HepG2 (cell line): ENCODE measurements around the gene IMMP1L. TPM values are rescaled to one million over a fixed set of nuclear protein-coding genes. Genes with fewer than 3 reads are reported as not detected.
A peak's percentile ranks its signal among the peaks of the same experiment; 100 is the strongest.

Experiments
- HDAC1 ChIP-seq: sonication (generic); formaldehyde crosslinking; IDR thresholded peaks from 2 replicates; pipeline ENCODE4 v1.5.1; 2020; ENCODE audit warnings: mild to moderate bottlenecking, missing genetic modification reagents
- HNRNPUL1 ChIP-seq: fragments of 200-400 bp; formaldehyde crosslinking; IDR thresholded peaks from 2 replicates; pipeline ENCODE4 v1.6.1; 2017; ENCODE audit warnings: low read depth, mild to moderate bottlenecking, low read length, moderate library complexity
- KDM3A ChIP-seq: IDR thresholded peaks from 2 replicates; pipeline ENCODE4 v1.6.1; 2018; ENCODE audit warnings: low read depth, missing compliant biosample characterization
- KMT2A ChIP-seq: sonication (generic); formaldehyde crosslinking; IDR thresholded peaks from 2 replicates; pipeline ENCODE4 v1.4.0; 2020; ENCODE audit warnings: missing genetic modification reagents
- MYC ChIP-seq: sonication (generic); formaldehyde crosslinking; IDR thresholded peaks from 2 replicates; pipeline ENCODE4 v1.9.0; 2021; ENCODE audit warnings: missing genetic modification reagents, borderline replicate concordance
- PHF21A ChIP-seq: sonication (generic); formaldehyde crosslinking; IDR thresholded peaks from 2 replicates; pipeline ENCODE4 v1.5.0; 2020; ENCODE audit warnings: mild to moderate bottlenecking, missing genetic modification reagents
- PRPF4 ChIP-seq: fragments of 200-400 bp; formaldehyde crosslinking; IDR thresholded peaks from 2 replicates; pipeline ENCODE4 v1.6.1; 2016; ENCODE audit warnings: low read length, low read depth; ENCODE audit not compliant: poor library complexity, severe bottlenecking
- TBX2 ChIP-seq: sonication (generic); formaldehyde crosslinking; IDR thresholded peaks from 2 replicates; pipeline ENCODE4 v1.5.0; 2020; ENCODE audit warnings: missing genetic modification reagents, mild to moderate bottlenecking, borderline replicate concordance
- ZNF143 ChIP-seq: sonication (generic); formaldehyde crosslinking; IDR thresholded peaks from 2 replicates; pipeline ENCODE4 v1.4.0; 2020; ENCODE audit warnings: missing genetic modification reagents
- ZNF746 ChIP-seq: sonication (generic); formaldehyde crosslinking; IDR thresholded peaks from 2 replicates; pipeline ENCODE4 v1.8.0; 2022; ENCODE audit warnings: mild to moderate bottlenecking, missing genetic modification reagents
- ZNF776 ChIP-seq: sonication (generic); formaldehyde crosslinking; IDR thresholded peaks from 2 replicates; pipeline ENCODE4 v1.4.0; 2020; ENCODE audit warnings: mild to moderate bottlenecking, missing genetic modification reagents
- polyA plus RNA-seq, 8 experiments: library from polyadenylated mRNA; depleted of rRNA in 3 of 8; stranded (reverse) in 7 of 8; unstranded in 1 of 8; fragments of >200 nt; fragmentation: Illumina TruSeq in 4 of 8; extraction: Trizol in 4 of 8; gene quantifications; 2 replicates each; pipeline versions ENCODE4 v1.2.1 to v1.2.3, GENCODE V29; 2011 to 2016; ENCODE audit warnings: low read depth in 4 of 8, missing spikeins in 1 of 8, mixed read lengths in 1 of 8; ENCODE audit not compliant: insufficient read depth in 1 of 8
- total RNA-seq, 5 experiments: library from RNA; depleted of rRNA; stranded (reverse); fragments of >200 nt; fragmentation: Illumina TruSeq; extraction: Trizol; gene quantifications; 2 replicates each; pipeline ENCODE4 v1.2.3, GENCODE V29; 2016; ENCODE audit warnings: low read depth in 1 of 5
- TF ChIP-seq, protein P1 (sequence below): sonication (generic); formaldehyde crosslinking; IDR thresholded peaks from 2 replicates; pipeline ENCODE4 v1.4.0; 2020; ENCODE audit warnings: missing genetic modification reagents
- TF ChIP-seq, protein P2 (sequence below): sonication (generic); formaldehyde crosslinking; IDR thresholded peaks from 2 replicates; pipeline ENCODE4 v1.5.1; 2020; ENCODE audit warnings: mild to moderate bottlenecking, missing genetic modification reagents, moderate library complexity
- TF ChIP-seq, protein P3 (sequence below): sonication (generic); formaldehyde crosslinking; IDR thresholded peaks from 2 replicates; pipeline ENCODE4 v1.8.0; 2022; ENCODE audit warnings: mild to moderate bottlenecking, missing genetic modification reagents; ENCODE audit not compliant: insufficient replicate concordance
- TF ChIP-seq, protein P4 (sequence below): sonication (generic); formaldehyde crosslinking; IDR thresholded peaks from 2 replicates; pipeline ENCODE4; 2020; ENCODE audit warnings: missing genetic modification reagents, mild to moderate bottlenecking, borderline replicate concordance
- TF ChIP-seq, protein P5 (sequence below): IDR thresholded peaks from 2 replicates; pipeline ENCODE4 v1.6.1; 2018; ENCODE audit warnings: missing genetic modification reagents
- TF ChIP-seq, protein P6 (sequence below): fragments of 450-650 bp; IDR thresholded peaks from 2 replicates; pipeline ENCODE4 v1.6.1; 2017; ENCODE audit warnings: mild to moderate bottlenecking

IMMP1L gene
- total and polyA plus RNA-seq, 2 of the 13 experiments (the other 11 are each of a cell fraction or from before 2014, with no cell fraction given) = 42.4 to 57.9 TPM

DNA sequence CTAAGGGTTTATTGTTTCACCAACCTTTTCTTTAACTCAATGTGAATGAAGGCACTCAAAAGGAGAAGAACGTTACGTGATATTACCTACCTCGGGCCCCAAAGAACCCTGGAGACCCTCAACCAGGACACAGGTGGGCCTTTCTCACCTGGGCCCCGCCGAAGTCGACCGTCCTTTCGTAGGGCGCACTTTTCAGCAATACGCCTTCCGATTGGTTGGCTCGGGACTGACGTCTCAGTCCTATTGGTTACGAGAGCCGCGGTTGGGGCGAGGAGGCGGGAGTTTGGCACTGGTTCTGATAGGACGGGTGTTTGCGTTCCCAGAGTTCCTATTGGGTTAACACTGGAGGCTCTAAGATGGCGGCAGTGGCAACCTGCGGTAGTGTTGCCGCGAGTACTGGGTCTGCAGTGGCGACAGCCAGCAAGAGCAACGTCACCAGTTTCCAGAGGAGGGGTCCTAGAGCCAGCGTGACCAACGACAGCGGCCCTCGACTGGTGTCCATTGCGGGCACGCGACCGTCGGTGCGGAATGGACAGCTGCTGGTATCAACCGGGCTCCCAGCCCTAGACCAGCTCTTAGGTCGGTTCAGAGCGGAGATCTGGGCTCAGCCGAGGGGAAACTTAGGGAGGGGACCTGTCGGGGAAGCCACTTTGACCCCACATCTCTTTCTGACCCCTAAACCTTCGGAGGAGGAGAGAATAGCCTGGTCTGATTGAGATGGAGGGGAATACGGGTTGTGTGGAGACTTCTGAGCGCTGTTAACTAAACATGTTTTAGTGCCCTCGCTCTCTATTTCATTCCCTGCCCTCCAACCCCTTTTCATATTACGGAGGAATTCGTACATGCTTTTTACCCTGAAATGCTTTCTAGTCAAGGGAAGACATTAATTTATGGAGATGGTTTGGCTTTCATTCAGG is at the start of gene IMMP1L, which contains the start of gene ELP4 (continued):
- TF ChIP-seq, protein P1, sequence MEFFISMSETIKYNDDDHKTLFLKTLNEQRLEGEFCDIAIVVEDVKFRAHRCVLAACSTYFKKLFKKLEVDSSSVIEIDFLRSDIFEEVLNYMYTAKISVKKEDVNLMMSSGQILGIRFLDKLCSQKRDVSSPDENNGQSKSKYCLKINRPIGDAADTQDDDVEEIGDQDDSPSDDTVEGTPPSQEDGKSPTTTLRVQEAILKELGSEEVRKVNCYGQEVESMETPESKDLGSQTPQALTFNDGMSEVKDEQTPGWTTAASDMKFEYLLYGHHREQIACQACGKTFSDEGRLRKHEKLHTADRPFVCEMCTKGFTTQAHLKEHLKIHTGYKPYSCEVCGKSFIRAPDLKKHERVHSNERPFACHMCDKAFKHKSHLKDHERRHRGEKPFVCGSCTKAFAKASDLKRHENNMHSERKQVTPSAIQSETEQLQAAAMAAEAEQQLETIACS = no peak
- TF ChIP-seq, protein P2, sequence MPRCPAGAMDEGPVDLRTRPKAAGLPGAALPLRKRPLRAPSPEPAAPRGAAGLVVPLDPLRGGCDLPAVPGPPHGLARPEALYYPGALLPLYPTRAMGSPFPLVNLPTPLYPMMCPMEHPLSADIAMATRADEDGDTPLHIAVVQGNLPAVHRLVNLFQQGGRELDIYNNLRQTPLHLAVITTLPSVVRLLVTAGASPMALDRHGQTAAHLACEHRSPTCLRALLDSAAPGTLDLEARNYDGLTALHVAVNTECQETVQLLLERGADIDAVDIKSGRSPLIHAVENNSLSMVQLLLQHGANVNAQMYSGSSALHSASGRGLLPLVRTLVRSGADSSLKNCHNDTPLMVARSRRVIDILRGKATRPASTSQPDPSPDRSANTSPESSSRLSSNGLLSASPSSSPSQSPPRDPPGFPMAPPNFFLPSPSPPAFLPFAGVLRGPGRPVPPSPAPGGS = no peak
- TF ChIP-seq, protein P3, sequence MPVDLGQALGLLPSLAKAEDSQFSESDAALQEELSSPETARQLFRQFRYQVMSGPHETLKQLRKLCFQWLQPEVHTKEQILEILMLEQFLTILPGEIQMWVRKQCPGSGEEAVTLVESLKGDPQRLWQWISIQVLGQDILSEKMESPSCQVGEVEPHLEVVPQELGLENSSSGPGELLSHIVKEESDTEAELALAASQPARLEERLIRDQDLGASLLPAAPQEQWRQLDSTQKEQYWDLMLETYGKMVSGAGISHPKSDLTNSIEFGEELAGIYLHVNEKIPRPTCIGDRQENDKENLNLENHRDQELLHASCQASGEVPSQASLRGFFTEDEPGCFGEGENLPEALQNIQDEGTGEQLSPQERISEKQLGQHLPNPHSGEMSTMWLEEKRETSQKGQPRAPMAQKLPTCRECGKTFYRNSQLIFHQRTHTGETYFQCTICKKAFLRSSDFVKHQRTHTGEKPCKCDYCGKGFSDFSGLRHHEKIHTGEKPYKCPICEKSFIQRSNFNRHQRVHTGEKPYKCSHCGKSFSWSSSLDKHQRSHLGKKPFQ (CRISPR knock-in tag) = no peak
- peak; percentile 57; the same call in 1 of the 2 replicates for TF ChIP-seq MYC
- TF ChIP-seq KMT2A (CRISPR knock-in tag) = peak; percentile 97
- TF ChIP-seq, protein P4, sequence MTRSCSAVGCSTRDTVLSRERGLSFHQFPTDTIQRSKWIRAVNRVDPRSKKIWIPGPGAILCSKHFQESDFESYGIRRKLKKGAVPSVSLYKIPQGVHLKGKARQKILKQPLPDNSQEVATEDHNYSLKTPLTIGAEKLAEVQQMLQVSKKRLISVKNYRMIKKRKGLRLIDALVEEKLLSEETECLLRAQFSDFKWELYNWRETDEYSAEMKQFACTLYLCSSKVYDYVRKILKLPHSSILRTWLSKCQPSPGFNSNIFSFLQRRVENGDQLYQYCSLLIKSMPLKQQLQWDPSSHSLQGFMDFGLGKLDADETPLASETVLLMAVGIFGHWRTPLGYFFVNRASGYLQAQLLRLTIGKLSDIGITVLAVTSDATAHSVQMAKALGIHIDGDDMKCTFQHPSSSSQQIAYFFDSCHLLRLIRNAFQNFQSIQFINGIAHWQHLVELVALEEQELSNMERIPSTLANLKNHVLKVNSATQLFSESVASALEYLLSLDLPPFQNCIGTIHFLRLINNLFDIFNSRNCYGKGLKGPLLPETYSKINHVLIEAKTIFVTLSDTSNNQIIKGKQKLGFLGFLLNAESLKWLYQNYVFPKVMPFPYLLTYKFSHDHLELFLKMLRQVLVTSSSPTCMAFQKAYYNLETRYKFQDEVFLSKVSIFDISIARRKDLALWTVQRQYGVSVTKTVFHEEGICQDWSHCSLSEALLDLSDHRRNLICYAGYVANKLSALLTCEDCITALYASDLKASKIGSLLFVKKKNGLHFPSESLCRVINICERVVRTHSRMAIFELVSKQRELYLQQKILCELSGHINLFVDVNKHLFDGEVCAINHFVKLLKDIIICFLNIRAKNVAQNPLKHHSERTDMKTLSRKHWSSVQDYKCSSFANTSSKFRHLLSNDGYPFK = peak; percentile 95
- peak; percentile 74 for TF ChIP-seq HDAC1
- TF ChIP-seq, protein P5, sequence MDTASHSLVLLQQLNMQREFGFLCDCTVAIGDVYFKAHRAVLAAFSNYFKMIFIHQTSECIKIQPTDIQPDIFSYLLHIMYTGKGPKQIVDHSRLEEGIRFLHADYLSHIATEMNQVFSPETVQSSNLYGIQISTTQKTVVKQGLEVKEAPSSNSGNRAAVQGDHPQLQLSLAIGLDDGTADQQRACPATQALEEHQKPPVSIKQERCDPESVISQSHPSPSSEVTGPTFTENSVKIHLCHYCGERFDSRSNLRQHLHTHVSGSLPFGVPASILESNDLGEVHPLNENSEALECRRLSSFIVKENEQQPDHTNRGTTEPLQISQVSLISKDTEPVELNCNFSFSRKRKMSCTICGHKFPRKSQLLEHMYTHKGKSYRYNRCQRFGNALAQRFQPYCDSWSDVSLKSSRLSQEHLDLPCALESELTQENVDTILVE (CRISPR knock-in tag) = no peak; the same call in 1 of the 2 replicates
- TF ChIP-seq, protein P6, sequence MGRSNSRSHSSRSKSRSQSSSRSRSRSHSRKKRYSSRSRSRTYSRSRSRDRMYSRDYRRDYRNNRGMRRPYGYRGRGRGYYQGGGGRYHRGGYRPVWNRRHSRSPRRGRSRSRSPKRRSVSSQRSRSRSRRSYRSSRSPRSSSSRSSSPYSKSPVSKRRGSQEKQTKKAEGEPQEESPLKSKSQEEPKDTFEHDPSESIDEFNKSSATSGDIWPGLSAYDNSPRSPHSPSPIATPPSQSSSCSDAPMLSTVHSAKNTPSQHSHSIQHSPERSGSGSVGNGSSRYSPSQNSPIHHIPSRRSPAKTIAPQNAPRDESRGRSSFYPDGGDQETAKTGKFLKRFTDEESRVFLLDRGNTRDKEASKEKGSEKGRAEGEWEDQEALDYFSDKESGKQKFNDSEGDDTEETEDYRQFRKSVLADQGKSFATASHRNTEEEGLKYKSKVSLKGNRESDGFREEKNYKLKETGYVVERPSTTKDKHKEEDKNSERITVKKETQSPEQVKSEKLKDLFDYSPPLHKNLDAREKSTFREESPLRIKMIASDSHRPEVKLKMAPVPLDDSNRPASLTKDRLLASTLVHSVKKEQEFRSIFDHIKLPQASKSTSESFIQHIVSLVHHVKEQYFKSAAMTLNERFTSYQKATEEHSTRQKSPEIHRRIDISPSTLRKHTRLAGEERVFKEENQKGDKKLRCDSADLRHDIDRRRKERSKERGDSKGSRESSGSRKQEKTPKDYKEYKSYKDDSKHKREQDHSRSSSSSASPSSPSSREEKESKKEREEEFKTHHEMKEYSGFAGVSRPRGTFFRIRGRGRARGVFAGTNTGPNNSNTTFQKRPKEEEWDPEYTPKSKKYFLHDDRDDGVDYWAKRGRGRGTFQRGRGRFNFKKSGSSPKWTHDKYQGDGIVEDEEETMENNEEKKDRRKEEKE = no peak
- no peak for TF ChIP-seq ZNF776
- no peak for TF ChIP-seq PRPF4
- no peak for TF ChIP-seq KDM3A (CRISPR knock-in tag)
- peak; percentile 72 for TF ChIP-seq TBX2
- no peak for TF ChIP-seq ZNF746 (CRISPR knock-in tag)
- peak; percentile 49; the same call in 1 of the 2 replicates for TF ChIP-seq PHF21A
- TF ChIP-seq HNRNPUL1 = no peak
- peak; percentile 71 for TF ChIP-seq ZNF143 (CRISPR knock-in tag)
